ENCODE measurements around the gene ATP4A.

DNA sequence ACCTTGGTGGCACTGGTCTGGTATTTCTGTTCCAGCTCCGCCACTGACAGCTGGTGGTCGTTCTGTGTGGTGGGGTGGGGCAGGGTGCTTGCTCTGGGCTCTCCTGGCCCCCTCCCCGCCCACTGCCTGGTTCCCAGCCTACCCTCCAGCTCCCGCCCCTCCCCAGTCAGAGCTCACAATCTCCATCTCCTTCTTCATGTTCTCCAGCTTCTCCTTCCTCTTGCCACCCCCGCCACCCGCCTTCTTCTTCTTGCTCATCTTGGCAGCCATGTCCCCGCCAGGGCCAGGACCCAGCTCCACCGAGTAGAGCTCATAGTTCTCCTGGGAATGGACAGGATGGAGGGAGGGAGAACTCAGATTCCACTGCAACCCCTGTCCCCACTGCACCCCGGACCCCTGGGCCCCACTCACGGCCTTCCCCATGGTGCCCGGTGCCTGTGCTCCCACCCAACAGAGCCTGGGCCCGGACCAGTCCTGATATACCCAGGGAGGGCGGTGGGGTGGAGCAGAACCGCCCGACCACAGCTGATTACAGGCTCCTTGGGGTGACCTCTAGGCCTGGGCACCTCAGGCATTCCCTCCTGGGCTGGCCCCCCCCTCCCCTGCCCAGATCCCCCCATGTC, at the start of gene ATP4A:
- no peak for TF ChIP-seq CTCF (IDR thresholded peaks at IDR 0.05)
- TF ChIP-seq ZFX (IDR thresholded peaks at IDR 0.05; ENCODE audit: borderline replicate concordance), result no peak
